ENCODE data around the gene TTLL6. TPM values are rescaled to one million over a fixed set of nuclear protein-coding genes. Genes with fewer than 3 reads are reported as not detected.

Gene TTLL6
- total and polyA plus RNA-seq, 9 of the 15 experiments (the other 6 are each of a cell fraction or from before 2014, with no cell fraction given) = 0.05 TPM; not detected in 8

GRCh38 chr17:48830840-48831548, 14.0 kb upstream of the TTLL6 start, which contains the start of gene CALCOCO2 (continued):
- TF ChIP-seq SRF (CRISPR knock-in tag; IDR thresholded peaks at IDR 0.05) (peak in 1 of 2 experiments; percentile 6; a peak in 1 of 4 replicates), NEUROD1 (IDR thresholded peaks at IDR 0.05; ENCODE audit: borderline replicate concordance, low read depth, low read length, partially characterized antibody) (peak; percentile 42), ASH1L (IDR thresholded peaks at IDR 0.05; ENCODE audit: borderline replicate concordance, low read depth, partially characterized antibody) (no peak), TRIM24 (IDR thresholded peaks at IDR 0.05) (peak in 1 of 2 experiments; percentile 49; a peak in 1 of 4 replicates), SRSF9 (IDR thresholded peaks at IDR 0.05; ENCODE audit: borderline replicate concordance, low read depth, low read length) (no peak), DACH1 (IDR thresholded peaks at IDR 0.05; ENCODE audit: partially characterized antibody) (no peak), BACH1 (tag; IDR thresholded peaks at IDR 0.05) (no peak), ZNF212 (CRISPR knock-in tag; IDR thresholded peaks at IDR 0.05) (no peak), SNIP1 (IDR thresholded peaks at IDR 0.05; ENCODE audit: low read depth) (no peak), XRCC4 (IDR thresholded peaks at IDR 0.05; ENCODE audit: extremely low read depth, insufficient read depth, insufficient read length) (no peak), TSHZ1 (CRISPR knock-in tag; IDR thresholded peaks at IDR 0.05) (0 out of 2 replicates have a peak, but pooled peaks have one; percentile 26), FOS (IDR thresholded peaks at IDR 0.05; ENCODE audit: extremely low read depth, insufficient read length) (no peak), RB1 (IDR thresholded peaks at IDR 0.05; ENCODE audit: low read depth) (peak; percentile 50), CTBP1 (IDR thresholded peaks at IDR 0.05; ENCODE audit: borderline replicate concordance) (peak; percentile 58; the same call in 1 of the 2 replicates), CCNT2 (IDR thresholded peaks at IDR 0.05; ENCODE audit: borderline replicate concordance, extremely low read depth, insufficient read length, low read depth, low read length) (peak; percentile 50)
- TF ChIP-seq, protein P1, sequence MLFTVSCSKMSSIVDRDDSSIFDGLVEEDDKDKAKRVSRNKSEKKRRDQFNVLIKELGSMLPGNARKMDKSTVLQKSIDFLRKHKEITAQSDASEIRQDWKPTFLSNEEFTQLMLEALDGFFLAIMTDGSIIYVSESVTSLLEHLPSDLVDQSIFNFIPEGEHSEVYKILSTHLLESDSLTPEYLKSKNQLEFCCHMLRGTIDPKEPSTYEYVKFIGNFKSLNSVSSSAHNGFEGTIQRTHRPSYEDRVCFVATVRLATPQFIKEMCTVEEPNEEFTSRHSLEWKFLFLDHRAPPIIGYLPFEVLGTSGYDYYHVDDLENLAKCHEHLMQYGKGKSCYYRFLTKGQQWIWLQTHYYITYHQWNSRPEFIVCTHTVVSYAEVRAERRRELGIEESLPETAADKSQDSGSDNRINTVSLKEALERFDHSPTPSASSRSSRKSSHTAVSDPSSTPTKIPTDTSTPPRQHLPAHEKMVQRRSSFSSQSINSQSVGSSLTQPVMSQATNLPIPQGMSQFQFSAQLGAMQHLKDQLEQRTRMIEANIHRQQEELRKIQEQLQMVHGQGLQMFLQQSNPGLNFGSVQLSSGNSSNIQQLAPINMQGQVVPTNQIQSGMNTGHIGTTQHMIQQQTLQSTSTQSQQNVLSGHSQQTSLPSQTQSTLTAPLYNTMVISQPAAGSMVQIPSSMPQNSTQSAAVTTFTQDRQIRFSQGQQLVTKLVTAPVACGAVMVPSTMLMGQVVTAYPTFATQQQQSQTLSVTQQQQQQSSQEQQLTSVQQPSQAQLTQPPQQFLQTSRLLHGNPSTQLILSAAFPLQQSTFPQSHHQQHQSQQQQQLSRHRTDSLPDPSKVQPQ (CRISPR knock-in tag; IDR thresholded peaks at IDR 0.05; ENCODE audit: borderline replicate concordance) = no peak
- TF ChIP-seq, protein P2, sequence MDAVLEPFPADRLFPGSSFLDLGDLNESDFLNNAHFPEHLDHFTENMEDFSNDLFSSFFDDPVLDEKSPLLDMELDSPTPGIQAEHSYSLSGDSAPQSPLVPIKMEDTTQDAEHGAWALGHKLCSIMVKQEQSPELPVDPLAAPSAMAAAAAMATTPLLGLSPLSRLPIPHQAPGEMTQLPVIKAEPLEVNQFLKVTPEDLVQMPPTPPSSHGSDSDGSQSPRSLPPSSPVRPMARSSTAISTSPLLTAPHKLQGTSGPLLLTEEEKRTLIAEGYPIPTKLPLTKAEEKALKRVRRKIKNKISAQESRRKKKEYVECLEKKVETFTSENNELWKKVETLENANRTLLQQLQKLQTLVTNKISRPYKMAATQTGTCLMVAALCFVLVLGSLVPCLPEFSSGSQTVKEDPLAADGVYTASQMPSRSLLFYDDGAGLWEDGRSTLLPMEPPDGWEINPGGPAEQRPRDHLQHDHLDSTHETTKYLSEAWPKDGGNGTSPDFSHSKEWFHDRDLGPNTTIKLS (IDR thresholded peaks at IDR 0.05; ENCODE audit: borderline replicate concordance, low read depth) = peak; percentile 48; the same call in 1 of the 2 replicates
- TF ChIP-seq, protein P3, sequence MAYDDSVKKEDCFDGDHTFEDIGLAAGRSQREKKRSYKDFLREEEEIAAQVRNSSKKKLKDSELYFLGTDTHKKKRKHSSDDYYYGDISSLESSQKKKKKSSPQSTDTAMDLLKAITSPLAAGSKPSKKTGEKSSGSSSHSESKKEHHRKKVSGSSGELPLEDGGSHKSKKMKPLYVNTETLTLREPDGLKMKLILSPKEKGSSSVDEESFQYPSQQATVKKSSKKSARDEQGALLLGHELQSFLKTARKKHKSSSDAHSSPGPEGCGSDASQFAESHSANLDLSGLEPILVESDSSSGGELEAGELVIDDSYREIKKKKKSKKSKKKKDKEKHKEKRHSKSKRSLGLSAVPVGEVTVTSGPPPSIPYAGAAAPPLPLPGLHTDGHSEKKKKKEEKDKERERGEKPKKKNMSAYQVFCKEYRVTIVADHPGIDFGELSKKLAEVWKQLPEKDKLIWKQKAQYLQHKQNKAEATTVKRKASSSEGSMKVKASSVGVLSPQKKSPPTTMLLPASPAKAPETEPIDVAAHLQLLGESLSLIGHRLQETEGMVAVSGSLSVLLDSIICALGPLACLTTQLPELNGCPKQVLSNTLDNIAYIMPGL (CRISPR knock-in tag; IDR thresholded peaks at IDR 0.05) = no peak
